ENCODE results near the gene ELAVL3.

DNA sequence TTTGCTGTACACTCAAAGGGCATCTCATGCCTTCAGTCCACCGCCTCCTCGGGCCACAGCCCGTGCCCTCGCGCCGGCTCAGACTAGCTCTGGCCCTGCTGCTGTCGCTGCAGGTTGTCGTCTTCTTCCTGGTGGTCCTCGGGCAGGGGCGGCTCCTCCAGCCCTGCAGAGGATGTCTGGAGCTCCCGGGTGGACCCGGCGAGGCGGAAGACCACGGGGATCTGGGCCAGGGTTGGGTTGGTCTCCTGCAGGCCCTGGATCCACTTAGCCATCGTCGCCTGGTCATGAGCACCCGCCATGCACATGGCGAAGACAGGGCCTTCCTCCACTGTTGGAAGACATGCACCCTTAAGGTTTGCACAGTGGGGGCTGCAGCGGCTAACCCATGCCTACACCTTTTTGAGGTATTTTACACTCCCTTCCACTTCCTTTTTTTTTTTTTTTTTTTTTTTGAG, 25.3 kb upstream of the ELAVL3 start:
- TF ChIP-seq, protein P1, sequence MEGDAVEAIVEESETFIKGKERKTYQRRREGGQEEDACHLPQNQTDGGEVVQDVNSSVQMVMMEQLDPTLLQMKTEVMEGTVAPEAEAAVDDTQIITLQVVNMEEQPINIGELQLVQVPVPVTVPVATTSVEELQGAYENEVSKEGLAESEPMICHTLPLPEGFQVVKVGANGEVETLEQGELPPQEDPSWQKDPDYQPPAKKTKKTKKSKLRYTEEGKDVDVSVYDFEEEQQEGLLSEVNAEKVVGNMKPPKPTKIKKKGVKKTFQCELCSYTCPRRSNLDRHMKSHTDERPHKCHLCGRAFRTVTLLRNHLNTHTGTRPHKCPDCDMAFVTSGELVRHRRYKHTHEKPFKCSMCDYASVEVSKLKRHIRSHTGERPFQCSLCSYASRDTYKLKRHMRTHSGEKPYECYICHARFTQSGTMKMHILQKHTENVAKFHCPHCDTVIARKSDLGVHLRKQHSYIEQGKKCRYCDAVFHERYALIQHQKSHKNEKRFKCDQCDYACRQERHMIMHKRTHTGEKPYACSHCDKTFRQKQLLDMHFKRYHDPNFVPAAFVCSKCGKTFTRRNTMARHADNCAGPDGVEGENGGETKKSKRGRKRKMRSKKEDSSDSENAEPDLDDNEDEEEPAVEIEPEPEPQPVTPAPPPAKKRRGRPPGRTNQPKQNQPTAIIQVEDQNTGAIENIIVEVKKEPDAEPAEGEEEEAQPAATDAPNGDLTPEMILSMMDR (IDR thresholded peaks at IDR 0.05) = no peak
- TF ChIP-seq TCF7L2 (IDR thresholded peaks at IDR 0.05; ENCODE audit: low read depth, low read length) (no peak), POLR2AphosphoS5 (IDR thresholded peaks at IDR 0.05; ENCODE audit: low read depth, low read length) (no peak)
